IPS DF 4.7 (cell line): ENCODE results near the gene CORO2B.

ENCODE experiments used
- DNase-seq: peaks from one replicate; pipeline ENCODE4 v3.0.0-alpha.2; 2013; ENCODE audit warnings: low spot score; ENCODE audit errors: extremely low read depth

CORO2B gene

GRCh38 chr15:68553994-68554720 is 24.6 kb upstream of the CORO2B start:
- peak; percentile 56 for DNase-seq

GRCh38 chr15:68554721-68555678 is 23.8 kb upstream of the CORO2B start:
- no peak for DNase-seq

GRCh38 chr15:68555679-68556037 is 23.1 kb upstream of the CORO2B start:
- no peak for DNase-seq

- DNase-seq, result no peak
Observed at GRCh38 chr15:68556139-68556990, 22.4 kb upstream of the CORO2B start.

GRCh38 chr15:68557469-68558317 is 21.1 kb upstream of the CORO2B start:
- DNase-seq, result no peak

- no peak for DNase-seq
Observed at GRCh38 chr15:68558318-68559305, 20.2 kb upstream of the CORO2B start.

- peak; percentile 51 for DNase-seq
Observed at GRCh38 chr15:68559345-68560310, 19.2 kb upstream of the CORO2B start.

- DNase-seq, result no peak
Observed at GRCh38 chr15:68560501-68561113, 18.2 kb upstream of the CORO2B start.

GRCh38 chr15:68561171-68561900 is 17.5 kb upstream of the CORO2B start:
- no peak for DNase-seq

GRCh38 chr15:68561901-68562300 is 16.9 kb upstream of the CORO2B start:
- no peak for DNase-seq

- DNase-seq, result no peak
Observed at GRCh38 chr15:68564173-68564572, 14.6 kb upstream of the CORO2B start.

GRCh38 chr15:68565234-68565633 is 13.6 kb upstream of the CORO2B start:
- DNase-seq, result no peak

- no peak for DNase-seq
Observed at GRCh38 chr15:68565726-68566125, 13.1 kb upstream of the CORO2B start.

- no peak for DNase-seq
Observed at GRCh38 chr15:68566377-68566954, 12.3 kb upstream of the CORO2B start.

- DNase-seq, result no peak
Observed at GRCh38 chr15:68567345-68567744, 11.4 kb upstream of the CORO2B start.

- no peak for DNase-seq
Observed at GRCh38 chr15:68570974-68571373, 7.8 kb upstream of the CORO2B start.

- DNase-seq, result no peak
Observed at GRCh38 chr15:68571582-68571981, 7.2 kb upstream of the CORO2B start.
